ENCODE results near the gene PRKN. TPM values are rescaled to one million over a fixed set of nuclear protein-coding genes. Genes with fewer than 3 reads are reported as not detected.

PRKN gene
- total and polyA plus RNA-seq, 2 donors (not counting 1 experiment from before 2014, with no cell fraction given): 0.43 to 4.6 TPM

DNA sequence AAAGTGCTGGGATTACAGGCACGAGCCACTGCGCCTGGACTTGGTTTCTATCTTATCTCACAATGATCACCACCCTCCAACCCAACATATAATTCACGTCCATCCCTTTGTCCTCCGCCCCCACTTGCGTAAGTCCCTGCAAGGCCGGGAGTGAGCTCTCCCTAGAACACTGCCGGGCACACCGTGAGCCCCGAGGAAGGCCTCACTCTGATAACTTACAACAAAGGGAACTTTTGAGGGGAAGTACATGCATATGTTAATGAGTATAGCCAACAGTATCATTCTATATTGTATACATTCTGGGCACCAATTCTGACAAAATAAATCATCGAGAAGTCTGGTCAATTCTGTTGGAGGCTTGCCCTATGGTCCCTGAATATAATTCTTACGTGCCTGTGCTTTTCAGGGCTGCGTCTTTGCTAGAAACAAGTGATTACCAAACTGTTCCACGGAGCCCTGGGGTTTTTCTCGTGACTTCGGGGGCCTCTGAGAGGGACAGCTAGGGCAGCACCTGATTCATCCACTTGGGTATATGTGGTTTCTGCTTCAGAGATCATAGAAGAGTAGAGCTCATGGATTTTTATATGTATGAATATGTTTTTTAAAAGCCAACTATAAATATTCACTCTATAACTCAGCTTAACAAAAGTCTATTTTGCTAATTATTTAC, 983.9 kb downstream of the PRKN start:
- TF ChIP-seq, protein P1, sequence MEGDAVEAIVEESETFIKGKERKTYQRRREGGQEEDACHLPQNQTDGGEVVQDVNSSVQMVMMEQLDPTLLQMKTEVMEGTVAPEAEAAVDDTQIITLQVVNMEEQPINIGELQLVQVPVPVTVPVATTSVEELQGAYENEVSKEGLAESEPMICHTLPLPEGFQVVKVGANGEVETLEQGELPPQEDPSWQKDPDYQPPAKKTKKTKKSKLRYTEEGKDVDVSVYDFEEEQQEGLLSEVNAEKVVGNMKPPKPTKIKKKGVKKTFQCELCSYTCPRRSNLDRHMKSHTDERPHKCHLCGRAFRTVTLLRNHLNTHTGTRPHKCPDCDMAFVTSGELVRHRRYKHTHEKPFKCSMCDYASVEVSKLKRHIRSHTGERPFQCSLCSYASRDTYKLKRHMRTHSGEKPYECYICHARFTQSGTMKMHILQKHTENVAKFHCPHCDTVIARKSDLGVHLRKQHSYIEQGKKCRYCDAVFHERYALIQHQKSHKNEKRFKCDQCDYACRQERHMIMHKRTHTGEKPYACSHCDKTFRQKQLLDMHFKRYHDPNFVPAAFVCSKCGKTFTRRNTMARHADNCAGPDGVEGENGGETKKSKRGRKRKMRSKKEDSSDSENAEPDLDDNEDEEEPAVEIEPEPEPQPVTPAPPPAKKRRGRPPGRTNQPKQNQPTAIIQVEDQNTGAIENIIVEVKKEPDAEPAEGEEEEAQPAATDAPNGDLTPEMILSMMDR (conservative IDR thresholded peaks at IDR 0.05 in 1 of 2, IDR thresholded peaks at IDR 0.05 in 1 of 2; ENCODE audit: low read depth in 1 of 2, low read length in 2 of 2): no peak
- no peak for TF ChIP-seq EZH2 (IDR thresholded peaks at IDR 0.05; ENCODE audit: low read length, missing control alignments)
- H3K4me2 ChIP-seq (ENCODE audit: extremely low read depth, insufficient read depth, low read length): no peak overlapping the region
- no peaks in the 10 kb centered on the region for H3K9me3 ChIP-seq (ENCODE audit: control insufficient read depth, insufficient read depth, low read depth, low read length)

GRCh38 chr6:161740486-161740885, 987.1 kb downstream of the PRKN start:
- Histone ChIP-seq H3K27me3 (ENCODE audit: control insufficient read depth, insufficient read depth, low read length) (no peaks in the 10 kb centered on the region), H3K79me2 (ENCODE audit: control insufficient read depth, insufficient read depth, low read length) (no peaks in the 10 kb centered on the region), H3K9ac (ENCODE audit: insufficient read depth, low read length) (no peak overlapping the region), H2AFZ (ENCODE audit: low read length) (no peak overlapping the region), H4K20me1 (ENCODE audit: control insufficient read depth, extremely low read depth, insufficient read depth, low read length) (no peaks in the 10 kb centered on the region), H3K4me2 (ENCODE audit: extremely low read depth, insufficient read depth, low read length) (no peak overlapping the region), H3K27ac (ENCODE audit: insufficient read depth, low read length) (no peak overlapping the region), H3K4me3 (replicated peaks in 1 of 4; ENCODE audit: control extremely low read depth in 1 of 4, insufficient read depth in 1 of 4, low read depth in 3 of 4, low read length in 4 of 4) (no peak overlapping the region), H3K36me3 (ENCODE audit: control insufficient read depth, insufficient read depth, low read length) (no peaks in the 10 kb centered on the region), H3K4me1 (ENCODE audit: control insufficient read depth, extremely low read depth, insufficient read depth, low read length) (no peaks in the 10 kb centered on the region), H3K9me3 (ENCODE audit: control insufficient read depth, insufficient read depth, low read depth, low read length) (no peaks in the 10 kb centered on the region)
- TF ChIP-seq, protein P1 (conservative IDR thresholded peaks at IDR 0.05 in 1 of 2, IDR thresholded peaks at IDR 0.05 in 1 of 2; ENCODE audit: low read depth in 1 of 2, low read length in 2 of 2): no peak
- TF ChIP-seq EZH2 (IDR thresholded peaks at IDR 0.05; ENCODE audit: low read length, missing control alignments): no peak
- peak in 1 of 2 donors; percentile 5 for DNase-seq (ENCODE audit: low read depth in 2 of 2)

More for the DNA sequence above, 983.9 kb downstream of the PRKN start:
- H3K36me3 ChIP-seq (ENCODE audit: control insufficient read depth, insufficient read depth, low read length): no peaks in the 10 kb centered on the region
- no peak overlapping the region for H3K9ac ChIP-seq (ENCODE audit: insufficient read depth, low read length)
- H3K27ac ChIP-seq (ENCODE audit: insufficient read depth, low read length): no peak overlapping the region
- H2AFZ ChIP-seq (ENCODE audit: low read length): no peak overlapping the region
- H3K79me2 ChIP-seq (ENCODE audit: control insufficient read depth, insufficient read depth, low read length): no peaks in the 10 kb centered on the region
- no peak overlapping the region for H3K4me3 ChIP-seq (replicated peaks in 1 of 4; ENCODE audit: control extremely low read depth in 1 of 4, insufficient read depth in 1 of 4, low read depth in 3 of 4, low read length in 4 of 4)
- H3K4me1 ChIP-seq (ENCODE audit: control insufficient read depth, extremely low read depth, insufficient read depth, low read length): no peaks in the 10 kb centered on the region
- no peak for DNase-seq (ENCODE audit: low read depth in 2 of 2)
- no peaks in the 10 kb centered on the region for H3K27me3 ChIP-seq (ENCODE audit: control insufficient read depth, insufficient read depth, low read length)
- no peaks in the 10 kb centered on the region for H4K20me1 ChIP-seq (ENCODE audit: control insufficient read depth, extremely low read depth, insufficient read depth, low read length)

GRCh38 chr6:161736781-161737292, 990.7 kb downstream of the PRKN start:
- H3K36me3 ChIP-seq (ENCODE audit: control insufficient read depth, insufficient read depth, low read length): no peaks in the 10 kb centered on the region
- H2AFZ ChIP-seq (ENCODE audit: low read length): no peak overlapping the region
- H3K9ac ChIP-seq (ENCODE audit: insufficient read depth, low read length): no peak overlapping the region
- H4K20me1 ChIP-seq (ENCODE audit: control insufficient read depth, extremely low read depth, insufficient read depth, low read length): no peaks in the 10 kb centered on the region
- H3K4me3 ChIP-seq (replicated peaks in 1 of 4; ENCODE audit: control extremely low read depth in 1 of 4, insufficient read depth in 1 of 4, low read depth in 3 of 4, low read length in 4 of 4): no peak overlapping the region
- no peak overlapping the region for H3K27ac ChIP-seq (ENCODE audit: insufficient read depth, low read length)
- no peak for TF ChIP-seq EZH2 (IDR thresholded peaks at IDR 0.05; ENCODE audit: low read length, missing control alignments)
- TF ChIP-seq, protein P1 (conservative IDR thresholded peaks at IDR 0.05 in 1 of 2, IDR thresholded peaks at IDR 0.05 in 1 of 2; ENCODE audit: low read depth in 1 of 2, low read length in 2 of 2): no peak
- H3K4me1 ChIP-seq (ENCODE audit: control insufficient read depth, extremely low read depth, insufficient read depth, low read length): no peaks in the 10 kb centered on the region
- no peaks in the 10 kb centered on the region for H3K79me2 ChIP-seq (ENCODE audit: control insufficient read depth, insufficient read depth, low read length)
- H3K9me3 ChIP-seq (ENCODE audit: control insufficient read depth, insufficient read depth, low read depth, low read length): no peaks in the 10 kb centered on the region
- no peak for DNase-seq (ENCODE audit: low read depth in 2 of 2)
- H3K4me2 ChIP-seq (ENCODE audit: extremely low read depth, insufficient read depth, low read length): no peak overlapping the region
- H3K27me3 ChIP-seq (ENCODE audit: control insufficient read depth, insufficient read depth, low read length): no peaks in the 10 kb centered on the region

Measured in fibroblast of lung (primary cell).